ENCODE measurements around the gene LY6G5C.

- no peak for TF ChIP-seq ZNF274 (IDR thresholded peaks at IDR 0.05; ENCODE audit: low read depth, low read length)
- TF ChIP-seq SUZ12 (IDR thresholded peaks at IDR 0.05; ENCODE audit: extremely low read depth, insufficient read depth, insufficient read length): no peak
- TF ChIP-seq YY1 (IDR thresholded peaks at IDR 0.05; ENCODE audit: insufficient read depth, insufficient read length): no peak
These were observed 20.0 kb upstream of the LY6G5C start for GRCh38 chr6:31700740-31701401.

Data from NT2/D1 (cell line).